ENCODE measurements around the gene SEPTIN5.
"Not testable (repeated sequence)": the region's sequence is repeated elsewhere in the genome, so short reads cannot be mapped to it uniquely, and the experiment has no call there.

Gene SEPTIN5

GRCh38 chr22:19720150-19720827 lies 6.0 kb downstream of the SEPTIN5 start:
- DNase-seq (ENCODE audit: low read depth in 2 of 2), result no peak

GRCh38 chr22:19720999-19721329 lies 6.7 kb downstream of the SEPTIN5 start:
- no peak for DNase-seq (ENCODE audit: low read depth in 2 of 2)

GRCh38 chr22:19721330-19722177 lies 7.3 kb downstream of the SEPTIN5 start:
- DNase-seq (ENCODE audit: low read depth in 2 of 2), result no peak

- no peak for DNase-seq (ENCODE audit: low read depth in 2 of 2)
Observed at GRCh38 chr22:19722178-19722981, 8.1 kb downstream of the SEPTIN5 start.

GRCh38 chr22:19722982-19723231 lies 8.6 kb downstream of the SEPTIN5 start:
- DNase-seq (ENCODE audit: low read depth in 2 of 2), result no peak

DNA sequence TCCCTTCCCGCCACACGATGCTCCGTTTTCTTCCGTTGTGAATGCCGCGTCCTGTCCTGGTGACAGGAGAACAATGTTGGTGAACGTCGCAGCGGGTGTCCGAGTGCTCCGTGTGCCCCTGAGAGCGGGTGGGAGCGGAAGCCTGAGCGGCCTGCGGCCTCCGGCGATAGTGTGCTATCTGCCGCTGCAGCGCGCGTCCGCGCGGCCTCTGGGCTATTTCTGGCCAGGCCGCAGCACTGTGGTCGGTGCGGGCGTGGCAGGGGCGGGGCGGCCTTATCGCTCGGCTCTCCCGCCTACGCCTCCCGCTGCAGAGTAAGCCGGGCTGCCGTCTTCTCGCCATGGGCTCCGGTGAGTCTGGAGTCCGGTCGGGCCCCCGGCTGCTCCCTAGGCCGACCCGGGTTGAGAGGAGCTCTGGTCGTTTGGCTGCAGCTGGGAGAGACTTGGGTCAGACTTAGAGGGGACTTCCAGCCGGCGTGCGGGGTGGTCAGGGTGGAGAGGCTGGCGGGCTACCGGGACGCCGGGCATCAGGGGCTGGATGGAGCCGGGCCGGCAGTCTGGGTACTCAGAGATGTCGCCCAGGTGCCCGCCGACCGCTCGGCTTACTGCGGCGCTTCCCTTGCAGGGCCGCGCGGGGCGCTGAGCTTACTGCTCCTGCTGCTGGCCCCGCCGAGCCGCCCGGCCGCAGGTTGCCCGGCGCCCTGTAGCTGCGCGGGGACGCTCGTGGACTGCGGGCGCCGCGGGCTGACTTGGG lies 9.1 kb downstream of the SEPTIN5 start, which contains the start of gene GP1BB:
Gene GP1BB, plus strand, starts transcription at position 308 of the 751 bp plus-strand sequence. Its CDS starts 31 bp downstream, at position 339.
- DNase-seq (ENCODE audit: low read depth in 2 of 2), result no peak

- DNase-seq (ENCODE audit: low read depth in 2 of 2), result peak in 1 of 2 donors; percentile 28
Observed at GRCh38 chr22:19723983-19724827, 9.9 kb downstream of the SEPTIN5 start.

DNA sequence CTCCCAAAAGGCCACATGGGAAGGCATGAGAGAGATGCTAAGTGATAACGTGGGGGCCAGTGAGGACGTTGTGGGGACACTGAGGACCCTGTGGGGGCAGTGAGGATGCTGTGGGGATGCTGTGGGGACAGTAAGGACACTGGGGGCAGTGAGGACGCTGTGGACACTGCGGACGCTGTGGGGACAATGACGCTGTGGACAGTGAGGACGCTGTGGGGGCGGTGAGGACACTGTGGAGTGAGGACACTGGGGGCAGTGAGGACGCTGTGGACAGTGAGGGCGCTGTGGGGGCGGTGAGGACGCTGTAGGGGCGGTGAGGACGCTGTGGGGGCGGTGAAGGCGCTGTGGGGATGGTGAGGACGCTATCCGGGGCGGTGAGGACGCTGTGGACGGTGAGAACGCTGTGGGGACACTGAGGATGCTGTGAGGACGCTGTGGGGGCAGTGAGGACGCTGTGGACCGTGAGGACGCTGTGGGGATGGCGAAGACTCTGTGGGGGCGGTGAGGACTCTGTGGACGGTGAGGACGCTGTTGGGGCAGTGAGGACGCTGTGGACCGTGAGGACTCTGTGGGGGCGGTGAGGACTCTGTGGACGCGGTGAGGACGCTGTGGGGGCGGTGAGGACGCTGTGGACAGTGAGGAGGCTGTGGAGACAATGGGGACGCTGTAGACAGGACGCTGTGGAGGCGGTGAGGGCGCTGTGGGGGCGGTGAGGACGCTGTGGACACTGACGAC lies 10.8 kb downstream of the SEPTIN5 start:
- no peak for DNase-seq (ENCODE audit: low read depth in 2 of 2)

DNA sequence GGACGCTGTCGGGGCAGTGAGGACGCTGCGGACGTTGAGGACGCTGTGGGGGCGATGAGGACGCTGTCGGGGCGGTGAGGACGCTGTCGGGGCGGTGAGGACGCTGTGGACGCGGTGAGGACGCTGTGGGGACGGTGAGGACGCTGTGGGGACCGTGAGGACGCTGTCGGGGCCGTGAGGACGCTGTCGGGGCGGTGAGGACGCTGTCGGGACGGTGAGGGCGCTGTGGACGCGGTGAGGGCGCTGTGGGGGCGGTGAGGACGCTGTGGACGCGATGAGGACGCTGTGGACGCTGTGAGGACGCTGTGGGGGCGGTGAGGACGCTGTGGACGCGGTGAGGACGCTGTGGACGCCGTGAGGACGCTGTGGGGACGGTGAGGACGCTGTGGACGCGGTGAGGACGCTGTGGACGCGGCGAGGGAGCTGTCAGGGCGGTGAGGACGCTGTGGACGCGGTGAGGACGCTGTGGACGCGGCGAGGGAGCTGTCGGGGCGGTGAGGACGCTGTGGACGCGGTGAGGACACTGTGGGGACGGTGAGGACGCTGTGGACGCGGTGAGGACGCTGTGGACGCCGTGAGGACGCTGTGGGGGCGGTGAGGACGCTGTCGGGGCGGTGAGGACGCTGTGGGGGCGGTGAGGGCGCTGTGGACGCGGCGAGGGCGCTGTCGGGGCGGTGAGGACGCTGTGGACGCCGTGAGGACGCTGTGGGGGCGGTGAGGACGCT lies 11.9 kb downstream of the SEPTIN5 start:
- DNase-seq (ENCODE audit: low read depth in 2 of 2), result not testable (repeated sequence)

DNA sequence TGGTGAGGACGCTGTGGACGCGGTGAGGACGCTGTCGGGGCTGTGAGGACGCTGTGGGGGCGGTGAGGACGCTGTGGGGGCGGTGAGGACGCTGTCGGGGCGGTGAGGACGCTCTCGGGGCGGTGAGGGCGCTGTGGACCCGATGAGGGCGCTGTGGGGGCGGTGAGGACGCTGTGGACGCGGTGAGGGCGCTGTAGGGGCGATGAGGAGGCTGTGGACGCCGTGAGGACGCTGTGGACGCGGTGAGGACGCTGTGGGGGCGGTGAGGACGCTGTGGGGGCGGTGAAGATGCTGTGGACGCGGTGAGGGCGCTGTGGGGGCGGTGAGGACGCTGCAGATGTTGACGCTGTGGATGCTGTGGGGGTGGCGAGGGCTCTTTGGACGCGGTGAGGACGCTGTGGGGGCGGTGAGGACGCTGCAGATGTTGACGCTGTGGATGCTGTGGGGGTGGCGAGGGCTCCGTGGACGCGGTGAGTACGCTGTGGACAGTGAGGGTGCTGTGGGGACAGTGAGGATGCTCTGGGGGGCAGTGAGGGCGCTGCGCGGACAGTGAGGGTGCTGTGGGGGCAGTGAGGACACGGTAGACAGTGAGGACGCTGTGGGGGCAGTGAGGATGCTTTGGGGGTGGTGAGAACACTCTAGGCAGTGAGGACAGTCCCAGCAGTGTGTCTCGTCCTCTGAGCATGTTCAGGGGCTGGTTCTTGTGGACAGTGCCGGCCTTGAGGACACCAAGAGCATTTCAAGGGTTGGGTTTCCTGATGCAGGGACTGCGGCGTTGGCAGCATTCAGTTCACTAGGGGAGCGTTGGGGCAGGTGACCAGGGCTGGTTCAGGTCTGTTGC lies 13.2 kb downstream of the SEPTIN5 start:
- no peak for DNase-seq (ENCODE audit: low read depth in 2 of 2)

DNA sequence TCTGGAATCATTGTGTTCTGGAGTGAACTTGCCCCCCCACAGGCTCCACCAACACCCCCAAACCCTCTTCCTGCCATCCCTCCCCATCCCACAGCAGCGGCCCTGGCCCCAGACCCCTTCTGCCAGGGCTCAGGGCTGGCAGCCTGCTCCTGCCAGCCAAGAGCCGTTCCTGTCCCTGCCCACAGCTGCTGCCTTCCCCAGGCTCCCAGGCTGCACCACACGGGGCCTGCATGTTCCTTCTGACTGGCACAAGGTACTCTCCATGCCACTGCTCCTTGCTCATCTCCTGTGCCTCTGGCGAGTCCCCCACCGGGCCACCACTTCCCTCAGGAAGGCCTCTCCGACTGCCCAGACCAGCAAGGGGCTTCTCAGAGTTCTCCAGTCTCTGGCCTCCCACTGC lies 14.0 kb downstream of the SEPTIN5 start:
- no peak for DNase-seq (ENCODE audit: low read depth in 2 of 2)

DNA sequence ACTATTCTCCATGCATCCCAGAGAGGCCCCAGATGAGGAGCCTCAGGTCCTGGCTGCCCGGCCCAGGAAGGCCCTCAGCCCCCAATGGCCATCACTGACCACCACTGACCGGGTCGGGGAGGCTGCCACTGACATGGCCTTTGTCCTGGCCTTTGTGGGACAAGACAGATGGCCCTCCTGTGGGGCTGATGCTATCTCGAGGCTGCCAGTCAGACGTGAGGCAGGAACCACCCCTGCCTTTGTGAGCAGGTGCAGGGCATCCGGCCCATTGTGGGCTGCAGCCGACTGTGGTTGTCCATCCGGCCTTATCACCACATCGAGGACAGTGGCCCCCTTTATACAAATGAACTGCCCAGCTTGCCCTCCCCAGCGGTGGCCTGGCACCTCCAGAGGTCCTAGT lies 14.5 kb downstream of the SEPTIN5 start:
- DNase-seq (ENCODE audit: low read depth in 2 of 2), result no peak

DNA sequence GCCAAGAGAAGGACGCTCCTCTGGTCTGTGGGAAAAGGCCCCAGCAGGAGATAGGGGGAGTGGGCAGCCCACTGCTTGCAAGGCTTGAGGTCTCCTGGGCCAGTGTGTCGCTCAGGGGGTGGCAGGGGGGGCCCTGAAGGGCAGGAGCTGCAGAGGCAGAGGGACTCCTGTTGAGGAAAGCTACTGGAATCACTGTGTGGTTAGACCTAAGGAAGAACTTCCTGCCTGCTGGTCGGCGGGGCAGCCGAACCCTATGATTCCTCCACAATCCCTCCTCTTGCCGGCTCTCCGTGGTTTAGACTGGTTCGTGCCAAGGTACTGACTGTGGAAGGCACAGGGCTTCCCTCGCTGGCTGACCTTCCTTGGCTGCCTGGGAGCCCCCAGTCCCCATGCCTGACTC lies 15.2 kb downstream of the SEPTIN5 start:
- DNase-seq (ENCODE audit: low read depth in 2 of 2), result no peak

DNA sequence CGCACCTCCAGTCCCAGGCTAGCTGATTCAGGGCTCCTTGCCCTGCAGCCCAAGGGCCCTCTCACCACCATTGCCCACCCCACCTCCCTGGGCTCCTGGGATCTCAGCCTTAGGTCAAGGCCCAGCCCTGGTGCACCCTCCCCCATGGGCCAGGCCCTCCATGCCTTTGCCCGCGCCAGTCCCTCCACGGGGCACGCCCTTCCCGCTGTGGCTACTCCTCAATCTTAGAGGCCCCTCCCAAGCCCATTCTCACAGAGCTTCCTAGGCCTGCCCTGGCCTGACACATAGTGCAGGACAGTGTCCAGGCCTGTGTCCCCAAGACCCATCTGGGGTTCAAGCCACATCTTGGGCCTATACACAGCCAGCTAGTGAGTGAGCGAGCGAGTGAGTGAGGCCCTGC lies 15.9 kb downstream of the SEPTIN5 start:
- no peak for DNase-seq (ENCODE audit: low read depth in 2 of 2)

- DNase-seq (ENCODE audit: low read depth in 2 of 2), result peak; percentile 79 to 83
Observed at GRCh38 chr22:19730655-19731360, 16.5 kb downstream of the SEPTIN5 start.

GRCh38 chr22:19731361-19732135 lies 17.2 kb downstream of the SEPTIN5 start:
- no peak for DNase-seq (ENCODE audit: low read depth in 2 of 2)

DNA sequence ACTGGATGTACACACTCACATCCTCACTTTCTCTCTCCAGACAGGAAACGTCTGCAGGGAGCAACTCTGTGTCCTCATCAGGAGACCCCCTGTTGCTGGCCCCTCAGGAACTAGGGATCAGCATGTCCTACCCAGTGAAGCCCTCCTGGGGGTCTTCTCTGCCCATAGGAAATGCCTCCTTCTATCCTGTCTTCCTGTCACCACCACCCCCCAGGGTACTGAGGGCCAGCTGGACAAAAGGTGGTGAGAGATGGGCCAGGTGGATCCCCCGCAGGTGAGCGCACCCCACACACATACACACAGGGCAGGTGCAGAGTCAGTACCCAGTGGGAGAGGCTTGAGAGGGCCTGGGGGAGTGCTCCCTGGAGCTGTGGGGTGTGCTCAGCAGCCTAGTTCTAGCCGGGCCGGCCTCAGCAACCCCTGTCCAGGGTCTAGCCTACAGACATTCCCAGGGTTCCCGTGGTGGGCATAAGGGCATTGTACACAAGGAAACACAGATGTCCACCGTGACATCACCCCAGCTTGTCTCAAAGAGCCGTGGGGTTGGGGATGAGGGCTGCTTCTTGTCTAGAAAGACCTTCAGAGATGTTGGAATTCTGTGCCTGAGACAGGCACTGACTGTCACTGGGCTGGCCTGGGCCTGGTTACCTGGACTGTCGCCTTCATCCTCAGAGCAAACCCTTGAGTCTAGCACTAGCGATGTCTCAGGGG lies 18.3 kb downstream of the SEPTIN5 start:
- no peak for DNase-seq (ENCODE audit: low read depth in 2 of 2)

Data from activated CD4-positive, alpha-beta T cell treated with anti-CD3 and anti-CD28 coated beads for 24 hours (primary cell).